Right ventricle myocardium inferior (tissue), 1 donor: Measurements from ENCODE around the gene KPNA3. TPM values are rescaled to one million over a fixed set of nuclear protein-coding genes. Genes with fewer than 3 reads are reported as not detected.
A peak's percentile ranks its signal among the peaks of the same experiment; 100 is the strongest.

ENCODE experiments used
- ATAC-seq: fragments of 200-7000 bp; cut with Tn5 transposase; one replicate; pipeline ENCODE4 v1.9.1; 2020; ENCODE audit warnings: mild to moderate bottlenecking, moderate library complexity
- DNase-seq: peaks from one replicate; pipeline ENCODE4 v3.0.0; 2021; ENCODE audit errors: missing footprints
- intact Hi-C: fragments of 100-400 bp; cut with DNase I; formaldehyde crosslinking; loops from one replicate; pipeline ENCODE4 v1.11.0; 2022
- total RNA-seq: library from RNA; stranded (reverse); fragmentation: NEBNext Ultra II Directional; extraction: Animal tissue kit (Norgen Biotek cat#: 25700); gene quantifications from one replicate; pipeline ENCODE4 v1.2.1, GENCODE V29; 2021
- donor health status: DM: no; HTN: yes; CAD: no; lungs with severe emphysema.

KPNA3 gene
- total RNA-seq, 1 donor from 2014 or later: 64.7 TPM

GRCh38 chr13:49653478-49653877, 139.0 kb downstream of the KPNA3 start:
- ATAC-seq (no peak), DNase-seq (no peak)
- intact Hi-C loops: loop anchor here (5.0 kb wide), 1 partner anchor 194 kb away; no protein-coding TSS in a partner anchor

GRCh38 chr13:49652355-49653305, 139.9 kb downstream of the KPNA3 start:
- peak; percentile 62 for ATAC-seq
- intact Hi-C loops: loop anchor here (5.0 kb wide), 1 partner anchor 195 kb away; no protein-coding TSS in a partner anchor

GRCh38 chr13:49651570-49652354, 140.7 kb downstream of the KPNA3 start:
- intact Hi-C loops: loop anchor here (5.0 kb wide), 1 partner anchor 196 kb away; no protein-coding TSS in a partner anchor
- DNase-seq: no peak
- no peak for ATAC-seq

More at GRCh38 chr13:49652355-49653305, 139.9 kb downstream of the KPNA3 start:
- DNase-seq: no peak

- intact Hi-C loops: loop anchor here (5.0 kb wide), 1 partner anchor 197 kb away; no protein-coding TSS in a partner anchor
- DNase-seq: no peak
- no peak for ATAC-seq
Measured at GRCh38 chr13:49649963-49650312, 142.5 kb downstream of the KPNA3 start.

Other genes starting within 250 kb of the KPNA3 start
- gene RCBTB1, start 207.1 kb downstream of the KPNA3 start, total RNA-seq: 22.3 TPM
- 0.57 TPM for gene ARL11, start 164.2 kb downstream of the KPNA3 start, total RNA-seq
- 5.8 TPM for gene EBPL, start 101.2 kb downstream of the KPNA3 start, total RNA-seq
- gene SPRYD7, start 143.7 kb upstream of the KPNA3 start, total RNA-seq: 11.4 TPM
- gene TRIM13, start 204.4 kb upstream of the KPNA3 start, total RNA-seq: 24.2 TPM
- gene KCNRG, start 222.8 kb upstream of the KPNA3 start, total RNA-seq: 0.22 TPM